NT2/D1 (cell line): ENCODE data around the gene MICB.

Experiments used
- YY1 ChIP-seq: IDR thresholded peaks from 2 replicates; pipeline ENCODE4 v1.6.1; 2011; ENCODE audit not compliant: insufficient read length, insufficient read depth
- ZNF274 ChIP-seq: IDR thresholded peaks from 2 replicates; pipeline ENCODE4 v1.6.1; 2011; ENCODE audit warnings: mild to moderate bottlenecking, low read depth, low read length

DNA sequence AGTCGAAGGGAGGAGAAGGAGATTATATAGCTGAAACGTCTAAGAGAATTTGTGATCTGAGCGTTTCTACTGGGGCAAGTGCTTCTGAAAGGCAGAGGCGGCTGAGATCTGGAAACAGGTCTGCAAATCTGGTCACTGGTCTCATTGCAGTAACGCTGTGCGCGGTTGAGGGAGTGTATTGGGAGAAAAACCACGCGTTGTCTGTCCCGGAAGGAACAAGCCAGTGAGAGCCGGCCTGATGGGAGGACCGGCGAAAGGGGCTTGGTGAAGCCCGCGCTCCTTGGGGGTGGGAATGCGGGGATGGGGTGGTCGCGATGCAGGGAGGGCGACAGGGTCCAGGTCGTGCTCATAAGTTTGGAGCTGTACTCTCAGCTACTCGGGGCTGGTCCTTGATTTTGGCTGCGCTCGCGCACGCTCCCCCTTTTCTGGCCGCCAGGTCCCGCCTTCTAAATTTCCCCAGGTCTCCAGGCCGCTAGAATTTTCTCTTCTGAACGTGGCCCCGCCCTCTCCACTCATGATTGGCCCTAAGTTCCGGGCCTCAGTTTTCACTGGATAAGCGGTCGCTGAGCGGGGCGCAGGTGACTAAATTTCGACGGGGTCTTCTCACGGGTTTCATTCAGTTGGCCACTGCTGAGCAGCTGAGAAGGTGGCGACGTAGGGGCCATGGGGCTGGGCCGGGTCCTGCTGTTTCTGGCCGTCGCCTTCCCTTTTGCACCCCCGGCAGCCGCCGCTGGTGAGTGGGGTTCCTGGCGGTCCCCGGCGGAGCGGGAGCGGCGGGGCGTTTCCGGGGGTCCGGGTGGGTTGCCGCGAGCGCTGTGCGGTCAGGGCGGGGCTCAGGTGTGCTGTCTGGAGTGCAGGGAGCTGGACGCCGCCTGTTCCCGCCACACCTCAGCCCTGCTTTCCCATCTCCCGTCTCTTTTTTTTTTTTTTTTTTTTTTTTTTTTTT is at the start of gene MICB:
- TF ChIP-seq ZNF274 (no peak), YY1 (no peak)
